Spleen (tissue), 7 donors: ENCODE data around the gene FOCAD.

Source experiments
- CTCF ChIP-seq, 11 experiments: fragments of 200-600 bp in 7 of 11; fragments of 450-650 bp in 4 of 11; sonication (generic) in 4 of 11; IDR thresholded peaks in 8 of 11; conservative IDR thresholded peaks in 3 of 11; 1 replicate in 7 of 11; 2 replicates in 4 of 11; pipeline versions ENCODE4 v1.4.0 to v1.8.0; 2016 to 2021; ENCODE audit warnings: antibody characterized with exemption in 11 of 11, inconsistent platforms in 4 of 11, mild to moderate bottlenecking in 1 of 11
- POLR2AphosphoS5 ChIP-seq, 3 donors: sonication (generic); formaldehyde crosslinking; IDR thresholded peaks; one replicate each; pipeline ENCODE4 v1.5.1; 2017; ENCODE audit warnings: antibody characterized with exemption in 3 of 3
- donor health status: DM: no; HTN: no; CAD: no; lungs with moderate emphysema.
- donor health status: DM: no; HTN: no; CAD: no.
- donor health status: DM: no; HTN: no; CAD: no.

DNA sequence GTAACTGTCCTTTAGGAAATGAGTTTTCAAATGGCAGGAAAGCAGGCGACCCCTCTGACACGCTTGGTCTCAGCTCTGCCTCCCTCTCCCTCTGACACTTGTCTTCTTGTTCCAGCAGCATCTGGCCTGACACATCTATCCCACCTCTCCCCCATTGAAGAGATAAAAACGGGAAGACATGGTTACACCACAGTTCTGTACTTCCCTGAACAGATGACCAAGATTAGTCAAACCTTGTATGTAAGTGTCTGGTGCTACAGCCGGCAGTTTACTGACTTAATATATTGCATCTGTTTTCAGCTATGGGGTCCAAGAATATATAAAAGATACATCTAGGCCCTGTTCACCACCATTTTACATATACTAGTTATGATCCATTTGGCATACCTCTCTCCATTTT is 32.1 kb upstream of the FOCAD start:
- TF ChIP-seq CTCF (IDR thresholded peaks at IDR 0.05 in 8 of 11, conservative IDR thresholded peaks at IDR 0.05 in 3 of 11), result no peak
- no peak for TF ChIP-seq POLR2AphosphoS5 (IDR thresholded peaks at IDR 0.05)
